RWPE2 (cell line): ENCODE measurements around the gene AKAP13.
A peak's percentile ranks its signal among the peaks of the same experiment; 100 is the strongest.

ENCODE experiments used
- ATAC-seq: fragments of 200-7000 bp; cut with Tn5 transposase; 3 replicates; pipeline ENCODE4 v1.9.1; 2021; ENCODE audit warnings: low read depth
- DNase-seq: peaks from one replicate; pipeline ENCODE4 v3.0.0-alpha.2; 2020; ENCODE audit warnings: low spot score
- H3K27ac ChIP-seq: fragments of 450-650 bp; 2 replicates; pipeline ENCODE4 v1.5.1; 2017; ENCODE audit warnings: mild to moderate bottlenecking; ENCODE audit not compliant: poor library complexity, severe bottlenecking
- H3K27me3 ChIP-seq: fragments of 250-450 bp; sonication (Bioruptor Pico); 2 replicates; pipeline ENCODE4 v1.5.1; 2021; ENCODE audit warnings: mild to moderate bottlenecking, moderate library complexity; ENCODE audit not compliant: insufficient read depth, poor library complexity, severe bottlenecking
- H3K36me3 ChIP-seq: fragments of 250-450 bp; sonication (Bioruptor Pico); 2 replicates; pipeline ENCODE4 v1.5.1; 2020; ENCODE audit warnings: low read depth, mild to moderate bottlenecking, moderate library complexity
- H3K4me1 ChIP-seq: fragments of 250-450 bp; sonication (Bioruptor Pico); 2 replicates; pipeline ENCODE4 v1.5.1; 2021; ENCODE audit warnings: mild to moderate bottlenecking, moderate library complexity; ENCODE audit not compliant: insufficient read depth, poor library complexity, severe bottlenecking
- H3K4me3 ChIP-seq: fragments of 250-450 bp; sonication (Bioruptor Pico); 2 replicates; pipeline ENCODE4 v1.5.1; 2021; ENCODE audit warnings: mild to moderate bottlenecking, moderate library complexity; ENCODE audit not compliant: severe bottlenecking
- H3K9me3 ChIP-seq: fragments of 250-450 bp; sonication (Bioruptor Pico); 2 replicates; pipeline ENCODE4 v1.5.1; 2021; ENCODE audit warnings: mild to moderate bottlenecking, moderate library complexity; ENCODE audit not compliant: severe bottlenecking
- CTCF ChIP-seq: fragments of 450-650 bp; IDR thresholded peaks from one replicate; pipeline ENCODE4 v1.5.1; 2017; ENCODE audit warnings: mild to moderate bottlenecking, moderate library complexity; ENCODE audit not compliant: poor library complexity, severe bottlenecking

The AKAP13 gene

DNA sequence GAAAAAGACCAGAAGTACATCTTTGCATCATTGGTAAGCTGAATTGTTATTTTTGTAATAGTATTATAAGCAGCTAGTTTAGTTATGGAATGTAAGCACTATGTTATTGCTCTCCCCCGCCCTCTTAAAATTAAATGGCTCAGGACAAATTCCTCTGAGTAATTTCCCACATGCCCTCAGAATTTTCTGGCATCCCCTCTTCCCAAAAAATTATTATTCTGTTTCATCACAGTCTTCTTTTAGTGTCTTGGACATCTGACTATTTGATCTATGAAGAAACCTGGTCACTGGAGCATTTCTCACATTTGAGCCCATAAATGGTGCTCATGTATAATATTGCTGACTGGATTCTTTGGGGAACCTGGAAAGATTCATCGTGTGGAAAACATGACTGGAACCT is 346.1 kb downstream of the AKAP13 start:
- H3K9me3 ChIP-seq: no peaks in the 10 kb centered on the region
- peaks cover 72% of the 10 kb centered on the region for H3K36me3 ChIP-seq
- TF ChIP-seq CTCF: no peak
- no peaks in the 10 kb centered on the region for H3K4me1 ChIP-seq
- ATAC-seq: no peak
- H3K4me3 ChIP-seq: no peak overlapping the region
- H3K27me3 ChIP-seq: no peaks in the 10 kb centered on the region
- no peak for DNase-seq
- H3K27ac ChIP-seq: no peak overlapping the region

DNA sequence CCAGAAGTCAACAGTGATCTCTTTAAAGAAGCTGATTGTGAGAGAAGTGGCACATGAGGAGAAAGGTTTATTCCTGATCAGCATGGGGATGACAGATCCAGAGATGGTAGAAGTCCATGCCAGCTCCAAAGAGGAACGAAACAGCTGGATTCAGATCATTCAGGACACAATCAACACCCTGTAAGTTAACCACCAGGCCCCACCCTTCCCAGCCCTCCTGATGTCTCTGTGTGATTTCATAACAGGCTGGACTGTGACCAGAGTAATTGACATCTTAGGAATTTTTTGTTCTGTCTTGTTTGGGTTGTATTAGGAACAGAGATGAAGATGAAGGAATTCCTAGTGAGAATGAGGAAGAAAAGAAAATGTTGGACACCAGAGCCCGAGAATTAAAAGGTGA is 346.7 kb downstream of the AKAP13 start:
- Histone ChIP-seq H3K4me3 (no peak overlapping the region), H3K4me1 (no peaks in the 10 kb centered on the region), H3K27me3 (no peaks in the 10 kb centered on the region), H3K9me3 (no peaks in the 10 kb centered on the region), H3K36me3 (peaks cover 72% of the 10 kb centered on the region), H3K27ac (no peak overlapping the region)
- no peak for DNase-seq
- TF ChIP-seq CTCF: no peak
- ATAC-seq: no peak

DNA sequence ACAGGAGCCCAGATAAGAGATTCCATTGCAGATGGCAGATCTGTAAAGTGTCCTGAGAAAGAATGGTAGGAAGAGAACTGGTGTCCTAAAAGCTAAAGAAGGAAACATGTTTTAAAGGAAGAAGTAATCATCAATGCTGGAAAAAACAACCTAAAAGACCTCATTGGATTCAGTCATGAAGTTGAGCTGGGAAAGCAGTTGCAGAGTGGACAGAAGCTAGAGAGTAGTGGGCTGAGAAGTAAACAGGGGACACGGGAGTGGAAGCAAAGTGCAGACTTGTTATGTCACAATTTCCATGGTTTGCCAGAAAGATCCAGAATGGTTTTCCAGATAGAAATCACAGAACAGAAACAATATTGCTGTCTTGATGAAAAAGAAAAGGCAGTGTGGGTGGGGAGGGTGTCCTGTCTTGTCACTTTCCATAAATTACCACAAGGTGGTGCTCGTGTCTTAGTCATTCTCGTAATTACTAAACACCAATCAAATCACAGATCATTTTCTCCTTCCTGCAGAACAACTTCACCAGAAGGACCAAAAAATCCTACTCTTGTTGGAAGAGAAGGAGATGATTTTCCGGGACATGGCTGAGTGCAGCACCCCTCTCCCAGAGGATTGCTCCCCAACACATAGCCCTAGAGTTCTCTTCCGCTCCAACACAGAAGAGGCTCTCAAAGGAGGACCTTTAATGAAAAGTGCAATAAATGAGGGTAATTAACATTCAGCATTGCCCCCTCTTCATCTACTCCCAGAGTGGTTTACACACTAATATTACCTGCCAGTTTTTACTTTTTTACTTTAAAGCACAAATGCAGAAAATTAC is 349.8 kb downstream of the AKAP13 start:
- H3K9me3 ChIP-seq: peaks cover 6% of the 10 kb centered on the region
- no peak for DNase-seq
- H3K4me1 ChIP-seq: no peaks in the 10 kb centered on the region
- peaks cover 80% of the 10 kb centered on the region for H3K36me3 ChIP-seq
- H3K27me3 ChIP-seq: no peaks in the 10 kb centered on the region
- H3K27ac ChIP-seq: no peak overlapping the region
- H3K4me3 ChIP-seq: no peak overlapping the region
- ATAC-seq: peak; percentile 83
- peak; percentile 95 for TF ChIP-seq CTCF

DNA sequence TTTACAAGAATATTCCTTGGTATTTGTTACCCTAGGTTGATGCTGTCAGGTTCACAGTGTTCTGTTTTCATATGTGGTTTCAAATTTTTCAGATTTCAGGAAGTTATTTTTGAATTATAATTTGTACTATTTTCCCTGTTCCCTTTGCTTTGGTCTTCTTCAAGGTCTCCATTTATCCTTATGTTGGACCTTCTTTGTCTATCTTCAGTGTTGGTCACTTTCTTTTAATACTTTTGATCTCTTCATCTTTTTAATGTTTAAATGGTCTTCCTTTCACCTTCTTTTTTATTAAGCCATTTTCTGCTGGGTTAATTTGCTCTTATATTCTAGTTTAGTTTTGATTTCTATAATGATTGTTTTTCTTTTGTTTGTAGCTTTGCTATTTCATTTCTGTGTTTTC is 353.0 kb downstream of the AKAP13 start:
- H3K27me3 ChIP-seq: no peaks in the 10 kb centered on the region
- TF ChIP-seq CTCF: no peak
- H3K9me3 ChIP-seq: peaks cover 6% of the 10 kb centered on the region
- ATAC-seq (no peak), DNase-seq (no peak)
- H3K27ac ChIP-seq: no peak overlapping the region
- no peaks in the 10 kb centered on the region for H3K4me1 ChIP-seq
- peaks cover 76% of the 10 kb centered on the region for H3K36me3 ChIP-seq
- H3K4me3 ChIP-seq: no peak overlapping the region

DNA sequence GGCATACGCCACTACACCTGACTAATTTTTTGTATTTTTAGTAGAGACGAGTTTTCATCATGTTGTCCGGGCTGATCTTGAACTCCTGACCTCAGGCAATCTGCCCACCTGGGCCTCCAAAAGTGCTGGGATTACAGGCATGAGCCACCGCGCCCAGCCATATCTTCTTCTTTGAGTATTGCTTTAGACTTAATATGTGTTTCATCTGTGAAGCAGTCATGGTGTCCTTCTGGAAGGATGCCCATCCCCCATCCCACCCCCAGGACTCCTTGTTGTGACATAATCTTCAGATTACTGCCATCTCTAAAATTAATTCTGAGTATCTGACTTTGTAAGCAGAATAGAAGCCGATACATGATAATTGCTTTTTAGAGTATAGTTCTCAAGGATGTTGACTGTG is 356.7 kb downstream of the AKAP13 start:
- no peak overlapping the region for H3K27ac ChIP-seq
- no peak for DNase-seq
- H3K27me3 ChIP-seq: no peaks in the 10 kb centered on the region
- no peak for TF ChIP-seq CTCF
- peaks cover 6% of the 10 kb centered on the region for H3K9me3 ChIP-seq
- no peak overlapping the region for H3K4me3 ChIP-seq
- ATAC-seq: no peak
- no peaks in the 10 kb centered on the region for H3K4me1 ChIP-seq
- H3K36me3 ChIP-seq: peaks cover 79% of the 10 kb centered on the region
